ENCODE measurements around the gene PTPRD.

Gene PTPRD

DNA sequence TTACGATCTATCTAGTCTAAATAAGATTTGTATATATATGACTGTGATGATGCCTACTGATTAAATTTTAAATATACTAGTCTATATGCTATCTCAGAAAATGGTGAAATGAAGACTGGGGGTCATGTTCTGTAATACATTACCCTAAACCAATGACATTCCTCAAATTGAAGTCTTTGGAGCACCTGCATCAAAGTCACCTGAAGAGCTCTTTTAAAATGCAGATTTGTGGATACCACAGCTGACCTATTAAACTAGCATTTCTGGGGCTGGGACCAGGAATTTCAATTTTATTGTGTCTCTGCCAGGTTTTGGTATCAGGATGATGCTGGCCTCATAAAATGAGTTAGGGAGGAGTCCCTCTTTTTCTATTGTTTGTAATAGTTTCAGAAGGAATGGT lies 2181.3 kb downstream of the PTPRD start:
- no peak for TF ChIP-seq ZNF274 (IDR thresholded peaks at IDR 0.05; ENCODE audit: low read depth, low read length)
- H3K4me3 ChIP-seq (ENCODE audit: low read length), result no peak overlapping the region

DNA sequence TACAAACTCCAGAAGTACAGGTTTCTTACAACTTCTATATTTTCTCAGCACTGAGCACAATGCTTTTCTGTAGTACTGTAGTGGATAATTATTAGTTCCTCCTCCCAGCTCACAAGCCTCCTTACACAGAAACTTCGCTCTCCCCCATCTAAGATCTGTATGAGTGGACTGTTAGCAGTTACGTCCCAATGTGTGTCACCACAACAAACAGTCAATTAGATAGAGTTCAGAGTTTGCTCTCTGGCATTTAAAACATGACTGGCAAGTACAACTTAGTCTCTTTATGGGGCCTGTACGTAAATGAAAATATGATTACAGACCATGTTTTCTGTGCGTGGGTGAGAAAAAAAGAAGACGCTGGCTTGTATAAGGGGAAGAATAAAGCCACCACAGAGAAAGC lies 2181.9 kb downstream of the PTPRD start:
- TF ChIP-seq ZNF274 (IDR thresholded peaks at IDR 0.05; ENCODE audit: low read depth, low read length), result no peak
- H3K4me3 ChIP-seq (ENCODE audit: low read length), result no peak overlapping the region

DNA sequence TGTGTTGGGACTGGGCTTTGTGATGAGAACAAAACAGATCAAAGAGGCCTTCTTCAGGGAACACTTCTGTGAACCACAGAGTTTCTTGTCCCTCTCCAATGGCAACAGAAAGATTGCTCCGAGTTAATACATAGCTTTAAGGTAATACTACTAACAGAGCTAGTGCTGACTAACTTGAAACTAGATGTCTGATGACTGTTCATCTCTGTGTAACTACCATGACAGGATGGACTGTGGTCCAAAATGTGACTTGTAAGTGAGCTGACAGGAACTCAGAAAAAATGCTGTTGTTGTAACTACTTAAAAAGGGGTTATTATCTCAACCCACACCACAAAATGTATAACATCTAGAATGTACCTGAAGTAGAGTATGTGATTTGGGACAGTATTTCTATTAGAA lies 2183.0 kb downstream of the PTPRD start:
- H3K4me3 ChIP-seq (ENCODE audit: low read length), result no peak overlapping the region

DNA sequence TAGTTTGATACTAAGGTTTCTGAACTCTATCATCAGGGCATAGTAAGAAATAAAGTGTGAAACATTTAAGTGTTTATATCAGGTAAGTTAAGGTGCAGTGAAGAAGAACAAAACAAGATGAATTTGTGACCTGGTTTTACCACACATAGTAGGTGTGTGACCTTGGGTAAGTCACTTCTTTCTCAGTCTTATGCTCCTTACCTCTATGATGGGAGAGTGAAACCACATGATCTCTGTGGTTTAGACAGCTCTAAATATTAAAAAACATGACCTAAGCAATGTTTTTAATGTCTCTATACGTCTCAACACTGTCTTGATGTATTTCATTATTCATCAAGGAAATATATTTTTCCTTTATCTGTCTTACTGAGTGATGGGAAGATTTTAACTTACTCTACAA lies 2183.6 kb downstream of the PTPRD start:
- H3K4me3 ChIP-seq (ENCODE audit: low read length), result no peak overlapping the region
- TF ChIP-seq ZNF274 (IDR thresholded peaks at IDR 0.05; ENCODE audit: low read depth, low read length), result no peak

More for the DNA sequence above, 2183.0 kb downstream of the PTPRD start:
- TF ChIP-seq ZNF274 (IDR thresholded peaks at IDR 0.05; ENCODE audit: low read depth, low read length), result no peak

DNA sequence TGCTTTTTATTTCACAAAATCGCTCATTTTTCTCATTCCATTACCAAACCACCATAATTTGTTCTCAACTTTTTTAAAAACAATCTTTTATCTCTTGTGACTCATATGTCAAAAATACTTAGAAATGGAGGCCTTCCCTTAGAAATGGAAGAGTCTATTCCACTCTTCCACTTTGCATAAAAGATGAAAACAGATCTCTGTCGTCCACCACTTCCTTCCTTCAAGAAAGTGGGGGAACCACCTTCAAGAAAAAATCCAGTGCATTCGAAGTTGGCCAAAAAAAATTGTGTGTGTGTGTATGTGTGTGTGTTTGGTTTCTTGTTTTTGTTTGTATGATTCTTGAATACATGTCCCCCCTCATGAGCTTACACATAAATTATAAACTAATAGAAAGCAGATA lies 2184.4 kb downstream of the PTPRD start:
- TF ChIP-seq ZNF274 (IDR thresholded peaks at IDR 0.05; ENCODE audit: low read depth, low read length), result no peak
- H3K4me3 ChIP-seq (ENCODE audit: low read length), result no peak overlapping the region

DNA sequence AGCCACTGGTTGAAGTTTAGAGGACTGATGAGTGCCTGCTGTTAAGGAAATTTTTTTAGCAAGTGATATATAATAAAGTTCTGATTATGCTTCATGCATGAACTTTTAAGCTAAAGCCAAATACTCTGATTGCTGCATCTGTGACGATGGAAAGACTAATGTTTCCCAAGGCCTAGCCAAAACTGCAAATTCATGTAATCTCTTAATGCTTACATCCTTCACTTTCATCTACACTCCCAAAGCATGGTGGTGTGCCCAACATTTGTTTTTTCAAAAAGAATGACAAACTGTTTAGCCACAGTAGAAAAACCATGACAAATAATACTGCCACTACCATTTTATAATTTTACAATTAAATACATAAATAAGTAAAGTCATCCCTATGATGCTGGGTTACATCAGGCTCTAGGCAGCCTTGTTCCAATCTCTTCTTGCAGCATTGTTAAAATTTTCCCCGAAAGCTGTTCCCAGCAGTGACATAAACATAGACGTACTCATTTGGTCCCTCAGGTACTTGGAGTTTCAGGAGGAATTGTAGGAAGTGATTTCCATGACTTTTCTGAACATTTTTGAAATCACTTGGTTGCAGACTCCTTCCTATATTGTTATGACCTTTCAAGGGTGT lies 2187.9 kb downstream of the PTPRD start:
- TF ChIP-seq ZNF274 (IDR thresholded peaks at IDR 0.05; ENCODE audit: low read depth, low read length), result no peak
- H3K4me3 ChIP-seq (ENCODE audit: low read length), result no peak overlapping the region

DNA sequence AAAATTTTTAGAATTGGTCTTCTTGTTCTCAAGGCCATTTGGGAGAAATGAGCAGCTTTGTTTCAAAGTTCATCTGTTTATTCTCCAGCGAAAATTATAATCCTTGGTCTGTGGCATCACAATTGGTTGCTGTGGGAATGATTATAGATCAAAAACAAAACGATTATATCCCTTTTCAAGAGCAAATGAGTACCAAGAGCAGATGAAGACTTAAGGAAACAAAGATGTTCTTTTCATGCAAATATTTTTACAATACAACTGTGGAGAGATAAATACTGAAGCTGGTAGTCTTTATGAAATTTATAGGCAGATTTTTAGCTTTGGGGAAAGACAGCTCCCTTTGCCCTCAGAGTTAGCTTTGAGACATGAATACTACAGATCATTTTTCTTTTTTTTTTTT lies 2192.4 kb downstream of the PTPRD start:
- TF ChIP-seq ZNF274 (IDR thresholded peaks at IDR 0.05; ENCODE audit: low read depth, low read length), result no peak
- no peak overlapping the region for H3K4me3 ChIP-seq (ENCODE audit: low read length)

DNA sequence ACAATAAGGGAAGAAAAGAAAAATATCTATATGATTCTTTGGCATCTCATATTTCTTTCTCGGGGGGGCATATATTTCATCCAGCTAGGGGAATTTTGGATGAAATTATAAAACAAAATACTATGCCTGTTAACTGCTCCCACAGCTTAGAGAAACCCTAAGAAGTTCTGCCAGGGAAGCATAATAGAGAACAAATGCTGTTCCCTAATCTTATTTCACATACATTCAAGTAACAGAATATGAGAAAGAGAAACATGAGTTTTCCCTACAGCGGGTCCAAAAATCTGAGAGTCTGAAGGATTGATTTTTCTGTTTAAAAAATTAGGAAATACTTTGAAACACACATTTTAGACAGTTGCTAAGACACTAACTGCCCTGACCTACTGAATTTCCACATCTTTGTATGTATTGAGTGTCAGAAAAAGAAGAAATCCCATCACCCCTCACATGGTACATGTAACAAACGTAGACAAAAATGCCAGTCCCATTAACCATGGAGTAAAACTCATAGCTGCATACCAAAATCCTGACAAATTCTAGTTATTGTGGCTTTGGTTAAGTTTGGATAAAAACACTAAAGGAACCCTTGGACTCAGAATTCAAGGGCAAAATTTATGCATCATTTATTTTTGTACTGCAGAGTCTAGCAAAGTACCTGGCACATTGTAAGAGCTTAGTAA lies 2193.1 kb downstream of the PTPRD start:
- no peak for TF ChIP-seq ZNF274 (IDR thresholded peaks at IDR 0.05; ENCODE audit: low read depth, low read length)
- H3K4me3 ChIP-seq (ENCODE audit: low read length), result no peak overlapping the region

DNA sequence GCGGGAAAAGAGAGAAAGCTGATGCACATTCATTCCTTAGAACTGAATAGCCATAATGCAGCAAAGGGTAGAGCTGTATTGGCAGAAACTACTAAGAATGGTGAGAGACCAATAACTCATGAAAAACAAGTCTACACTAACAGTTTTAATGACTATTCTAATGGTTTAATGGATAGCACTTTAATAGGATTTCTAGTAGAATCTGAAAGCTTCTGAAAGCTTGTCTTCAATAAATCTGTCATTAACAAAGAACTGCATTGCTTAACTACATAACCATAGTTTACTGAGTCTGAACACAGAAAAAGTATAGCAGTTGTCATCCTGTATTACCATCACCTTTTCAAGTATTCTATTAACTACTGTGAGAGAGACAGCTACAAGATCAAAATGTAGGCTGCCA lies 2195.5 kb downstream of the PTPRD start:
- TF ChIP-seq ZNF274 (IDR thresholded peaks at IDR 0.05; ENCODE audit: low read depth, low read length), result no peak
- no peak overlapping the region for H3K4me3 ChIP-seq (ENCODE audit: low read length)

DNA sequence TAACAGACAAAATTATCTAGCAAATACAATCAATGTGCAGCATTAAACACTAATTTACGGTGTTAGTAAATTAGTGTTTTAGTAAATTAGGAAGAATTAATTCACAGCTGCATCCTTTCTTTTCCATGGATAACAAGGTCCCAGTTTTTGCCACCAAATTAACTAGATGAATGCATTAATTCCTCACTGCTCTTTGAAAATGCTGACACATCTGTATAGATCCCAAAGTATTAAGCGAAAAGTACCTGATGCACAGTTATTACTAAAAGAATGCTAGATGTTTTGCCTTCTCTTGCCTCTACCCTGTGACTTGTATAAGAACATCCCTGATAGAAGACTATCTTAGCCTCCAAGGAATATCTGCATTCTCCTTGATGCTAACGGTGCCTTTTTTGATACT lies 2200.5 kb downstream of the PTPRD start:
- no peak for TF ChIP-seq ZNF274 (IDR thresholded peaks at IDR 0.05; ENCODE audit: low read depth, low read length)
- H3K4me3 ChIP-seq (ENCODE audit: low read length), result no peak overlapping the region

DNA sequence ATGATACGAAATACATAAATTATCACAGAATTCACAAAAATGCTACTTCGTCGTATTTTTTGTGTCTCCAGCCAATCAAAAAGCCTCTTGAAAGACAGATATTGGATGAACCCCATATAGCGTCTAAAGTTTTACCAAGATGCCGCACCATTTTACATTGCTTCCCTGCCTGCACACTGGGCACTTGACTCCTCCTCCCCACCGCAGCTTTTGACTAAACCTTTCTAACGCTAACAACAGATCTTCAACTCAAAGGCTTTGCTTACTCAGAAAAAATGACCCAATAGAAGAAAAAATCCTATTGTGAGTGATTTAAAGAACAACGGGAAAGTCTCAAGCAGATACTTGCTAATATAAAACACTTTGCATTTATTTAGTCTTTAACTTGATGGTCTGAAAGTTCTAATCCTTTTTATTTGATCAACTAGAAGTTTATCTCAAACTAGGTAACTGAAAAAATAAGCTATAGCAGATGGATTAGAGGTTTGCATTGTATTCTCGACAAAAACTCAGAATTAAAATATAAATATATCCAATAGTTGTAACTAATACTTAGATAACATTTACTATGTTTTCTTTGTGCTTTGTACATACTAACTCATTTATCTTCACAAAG lies 2204.1 kb downstream of the PTPRD start:
- TF ChIP-seq ZNF274 (IDR thresholded peaks at IDR 0.05; ENCODE audit: low read depth, low read length), result no peak
- H3K4me3 ChIP-seq (ENCODE audit: low read length), result no peak overlapping the region

DNA sequence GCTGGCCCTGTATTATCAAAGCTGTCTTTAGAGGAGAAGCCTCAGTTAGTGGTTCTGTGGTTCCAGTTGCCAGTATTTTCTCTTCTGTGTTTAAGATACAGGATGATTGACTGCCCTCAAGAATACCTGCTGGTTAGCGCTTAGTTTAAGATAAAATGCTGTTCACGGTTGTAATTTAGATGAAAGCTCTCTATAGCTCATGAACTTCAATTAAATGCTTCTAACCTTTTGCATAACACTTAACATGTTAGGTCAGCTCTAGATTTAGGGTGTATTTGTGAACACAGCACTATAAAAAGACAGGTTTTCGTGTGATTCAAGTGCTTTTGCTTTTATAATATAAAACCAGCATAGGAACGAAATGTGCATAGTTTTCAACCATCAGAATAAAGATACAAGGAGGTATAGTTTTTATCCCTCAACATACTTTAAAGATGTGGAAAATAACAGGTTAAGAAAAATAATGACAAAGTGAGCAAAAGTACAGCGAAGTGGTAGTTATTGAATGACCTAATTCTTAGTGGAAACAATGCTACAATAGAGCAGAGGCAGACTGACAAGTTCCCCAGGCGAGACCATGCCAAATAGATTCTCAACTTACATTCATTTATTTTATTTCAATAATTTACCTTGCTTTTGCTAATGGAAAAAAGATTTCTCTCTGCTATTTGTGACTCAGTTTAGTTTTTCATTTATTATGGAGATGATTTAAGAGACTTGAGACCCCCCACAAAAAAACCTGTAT lies 2210.7 kb downstream of the PTPRD start:
- H3K4me3 ChIP-seq (ENCODE audit: low read length), result no peak overlapping the region
- no peak for TF ChIP-seq ZNF274 (IDR thresholded peaks at IDR 0.05; ENCODE audit: low read depth, low read length)

DNA sequence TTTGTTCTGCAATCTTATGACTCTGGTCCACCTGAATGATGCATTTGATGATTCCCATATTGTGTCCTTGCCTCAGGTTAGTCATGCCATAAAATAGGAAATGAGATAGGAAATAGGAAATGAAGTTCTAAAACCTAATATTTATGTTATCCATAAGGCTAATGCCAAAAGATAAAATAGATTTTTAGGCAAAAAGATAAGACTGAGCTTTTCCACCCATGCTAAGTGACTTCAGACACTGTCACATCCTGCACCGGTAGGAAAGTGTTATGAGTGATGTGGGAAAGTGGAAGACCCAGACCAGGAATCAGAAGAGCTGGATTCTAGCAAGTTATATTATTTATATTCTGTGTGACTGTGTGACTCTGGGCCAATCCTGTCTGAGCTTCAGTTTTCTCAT lies 2212.4 kb downstream of the PTPRD start:
- no peak overlapping the region for H3K4me3 ChIP-seq (ENCODE audit: low read length)
- no peak for TF ChIP-seq ZNF274 (IDR thresholded peaks at IDR 0.05; ENCODE audit: low read depth, low read length)

DNA sequence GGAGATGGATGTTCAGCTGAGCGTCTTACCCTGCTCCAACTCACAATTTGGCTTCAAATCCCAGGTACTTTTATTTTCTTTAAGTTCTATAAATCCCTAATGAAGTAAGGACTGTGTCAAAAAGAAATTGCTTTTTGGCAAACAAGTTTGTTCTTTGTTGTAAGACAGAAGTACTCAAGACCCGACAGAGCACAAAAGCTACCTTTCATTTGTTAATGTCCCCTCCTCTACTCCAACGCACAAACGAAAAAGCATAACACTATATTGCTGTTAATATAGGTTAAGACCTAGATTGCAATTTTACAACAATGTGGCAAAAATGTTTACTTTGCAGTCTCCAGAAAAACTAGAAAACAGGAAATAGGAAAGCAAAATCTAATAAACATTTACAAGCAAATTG lies 2217.8 kb downstream of the PTPRD start:
- no peak for TF ChIP-seq ZNF274 (IDR thresholded peaks at IDR 0.05; ENCODE audit: low read depth, low read length)
- no peak overlapping the region for H3K4me3 ChIP-seq (ENCODE audit: low read length)

DNA sequence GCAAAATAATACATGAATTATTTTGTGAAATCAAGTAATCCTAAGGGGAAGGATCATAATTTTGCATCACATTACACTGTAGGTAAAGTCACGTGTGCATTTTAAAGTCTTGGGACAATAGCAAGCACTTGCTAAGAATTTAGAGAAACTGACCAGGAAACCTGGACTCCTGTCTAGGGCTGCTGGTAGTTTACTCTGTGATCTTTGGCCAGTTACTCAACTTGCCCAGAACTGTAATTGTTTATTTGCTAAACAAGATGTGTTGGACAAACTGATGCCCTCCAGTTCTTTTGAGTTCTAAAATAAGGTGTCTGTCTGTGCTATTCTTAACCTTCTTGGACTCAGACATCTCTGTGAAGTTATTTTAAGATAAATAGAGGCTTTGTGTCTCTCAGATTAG lies 2218.5 kb downstream of the PTPRD start:
- TF ChIP-seq ZNF274 (IDR thresholded peaks at IDR 0.05; ENCODE audit: low read depth, low read length), result no peak
- no peak overlapping the region for H3K4me3 ChIP-seq (ENCODE audit: low read length)

Measured in GM08714 (cell line).